Measurements from ENCODE around the gene DRD3.

DRD3 gene

DNA sequence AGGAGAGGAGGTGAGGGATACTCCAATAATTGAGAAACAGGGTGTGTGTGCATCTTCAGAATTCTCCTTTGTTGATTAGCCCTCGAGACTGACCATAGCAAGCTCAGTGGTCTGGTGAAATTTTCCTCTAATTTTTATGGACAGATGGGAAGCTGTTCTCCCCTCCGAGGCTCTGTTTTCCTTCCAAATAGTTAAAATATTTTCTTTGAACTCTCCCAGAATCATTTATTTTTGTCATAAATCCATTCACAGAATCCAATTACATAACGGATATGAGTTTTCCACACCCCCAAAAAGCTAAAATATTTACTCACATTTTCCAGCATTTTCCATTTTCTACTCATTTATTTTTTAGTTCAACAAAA, 85.9 kb downstream of the DRD3 start:
- TF ChIP-seq PAX5 (IDR thresholded peaks at IDR 0.05; ENCODE audit: insufficient read depth, low read length, severe bottlenecking) (no peak), TAF1 (IDR thresholded peaks at IDR 0.05; ENCODE audit: low read depth, low read length) (no peak), POLR2AphosphoS5 (IDR thresholded peaks at IDR 0.05; ENCODE audit: low read depth, low read length) (no peak), POU2F2 (IDR thresholded peaks at IDR 0.05; ENCODE audit: low read depth, low read length) (no peak), SPI1 (IDR thresholded peaks at IDR 0.05; ENCODE audit: low read depth, low read length) (no peak), POLR2A (IDR thresholded peaks at IDR 0.05; ENCODE audit: low read depth, low read length) (no peak)
- DNase-seq (ENCODE audit: insufficient read length, low spot score) (no peak), FAIRE-seq (no peak)

DNA sequence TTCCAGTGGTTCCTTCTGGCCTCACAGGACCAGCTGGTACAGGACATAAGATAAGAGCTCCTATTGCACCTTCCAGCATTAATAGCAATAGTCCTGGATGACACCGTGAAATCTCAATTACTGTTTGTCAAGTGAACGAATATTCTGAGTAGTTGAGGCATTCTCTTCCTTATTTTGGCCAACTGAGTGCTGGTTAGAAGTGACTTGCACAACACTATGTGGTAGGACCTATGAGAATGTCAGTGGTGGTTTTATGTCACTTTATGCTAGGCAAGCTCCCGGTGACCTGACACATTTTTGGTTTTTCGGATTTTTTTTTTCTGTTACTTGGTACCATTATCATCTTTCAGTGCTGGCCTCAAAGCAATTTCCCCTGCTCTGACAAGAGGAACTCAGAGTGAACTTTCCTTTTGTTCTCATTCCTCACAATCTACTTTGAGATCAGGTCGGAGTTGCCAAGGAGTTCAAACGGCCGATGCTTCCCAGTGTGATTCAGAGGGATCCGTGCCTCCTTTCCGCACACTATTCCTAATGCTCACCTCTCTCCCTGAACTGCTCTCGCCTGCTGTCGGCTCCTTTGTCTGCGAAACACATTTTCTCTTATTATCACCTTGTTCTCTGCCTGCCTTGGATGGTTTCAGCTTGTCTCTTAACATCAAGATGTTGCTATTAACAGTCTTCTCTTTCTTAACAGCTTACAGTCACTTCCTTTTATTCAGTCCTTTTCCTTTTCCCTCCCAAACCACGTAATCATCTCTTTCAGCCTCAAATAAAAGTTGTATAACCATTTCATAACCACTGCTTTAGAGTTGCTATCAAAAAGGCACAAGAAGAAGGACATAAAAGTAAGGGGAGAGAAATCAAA, 86.5 kb downstream of the DRD3 start:
- DNase-seq (ENCODE audit: insufficient read length, low spot score) (no peak), FAIRE-seq (no peak)
- TF ChIP-seq POLR2A (IDR thresholded peaks at IDR 0.05; ENCODE audit: low read depth, low read length) (no peak), PAX5 (IDR thresholded peaks at IDR 0.05; ENCODE audit: insufficient read depth, low read length, severe bottlenecking) (no peak), POU2F2 (IDR thresholded peaks at IDR 0.05; ENCODE audit: low read depth, low read length) (no peak), SPI1 (IDR thresholded peaks at IDR 0.05; ENCODE audit: low read depth, low read length) (no peak), TAF1 (IDR thresholded peaks at IDR 0.05; ENCODE audit: low read depth, low read length) (no peak), POLR2AphosphoS5 (IDR thresholded peaks at IDR 0.05; ENCODE audit: low read depth, low read length) (no peak)

DNA sequence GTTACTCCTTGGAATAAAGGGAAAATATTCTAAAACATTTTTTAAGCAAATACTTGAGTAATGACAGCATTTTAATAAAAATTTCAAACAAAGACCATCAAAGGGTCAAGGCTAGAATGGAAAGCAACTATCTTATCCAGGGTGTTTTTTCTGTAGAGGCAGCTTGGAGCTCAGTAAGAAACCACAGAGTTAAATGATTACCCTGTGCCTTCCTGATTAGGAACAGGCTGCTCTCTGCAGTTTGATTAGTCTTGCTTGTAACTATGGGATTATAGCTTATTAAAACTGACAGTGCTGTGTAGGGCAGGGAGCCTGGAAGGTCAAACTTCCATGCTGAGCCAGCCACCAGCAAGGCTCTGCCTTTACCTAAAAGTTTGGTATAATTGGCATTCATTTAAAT, 89.2 kb downstream of the DRD3 start:
- DNase-seq (ENCODE audit: insufficient read length, low spot score): no peak
- no peak for TF ChIP-seq PAX5 (IDR thresholded peaks at IDR 0.05; ENCODE audit: insufficient read depth, low read length, severe bottlenecking)
- TF ChIP-seq POU2F2 (IDR thresholded peaks at IDR 0.05; ENCODE audit: low read depth, low read length): no peak
- no peak for FAIRE-seq

DNA sequence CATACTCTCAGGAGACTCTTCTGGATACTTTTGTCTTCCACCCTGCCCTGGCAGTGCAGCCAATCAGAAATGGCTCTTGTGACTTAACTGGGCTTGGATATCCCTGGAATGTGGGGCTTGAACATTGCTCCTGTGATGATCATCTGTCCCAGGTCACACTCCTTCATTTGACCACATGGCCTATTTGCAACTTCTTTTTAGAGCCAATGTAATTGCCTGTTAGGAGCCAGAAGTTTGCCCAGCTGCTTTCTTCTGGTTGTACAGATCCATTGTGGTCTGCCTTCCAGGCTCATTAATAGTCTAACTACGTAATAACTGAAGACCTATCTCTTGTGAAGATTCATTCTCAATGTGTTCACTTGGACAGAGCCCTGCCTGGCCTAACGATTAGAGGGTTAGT, 92.5 kb downstream of the DRD3 start:
- FAIRE-seq: no peak
- no peak for TF ChIP-seq PAX5 (IDR thresholded peaks at IDR 0.05; ENCODE audit: insufficient read depth, low read length, severe bottlenecking)

DNA sequence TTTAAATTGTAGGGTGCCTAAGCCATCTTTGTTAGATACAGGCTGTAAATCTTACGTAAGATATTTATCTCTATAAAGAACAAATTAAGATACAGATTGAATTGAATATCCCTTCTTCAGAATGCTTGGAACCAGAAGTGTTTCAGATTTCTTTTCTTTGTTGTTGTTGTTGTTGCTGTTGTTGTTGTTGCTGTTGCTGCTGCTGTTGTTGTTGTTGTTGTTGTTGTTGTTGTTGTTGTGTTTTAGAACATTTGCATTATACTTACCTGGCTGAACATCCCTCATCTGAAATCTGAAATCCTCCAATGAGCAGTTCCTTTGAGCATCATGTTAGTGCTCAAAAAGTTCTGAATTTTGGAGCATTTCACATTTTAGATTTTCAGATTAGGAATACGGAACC, 95.7 kb downstream of the DRD3 start:
- FAIRE-seq (no peak), DNase-seq (ENCODE audit: insufficient read length, low spot score) (no peak)
- TF ChIP-seq POLR2AphosphoS5 (IDR thresholded peaks at IDR 0.05; ENCODE audit: low read depth, low read length) (no peak), SPI1 (IDR thresholded peaks at IDR 0.05; ENCODE audit: low read depth, low read length) (no peak), POU2F2 (IDR thresholded peaks at IDR 0.05; ENCODE audit: low read depth, low read length) (no peak), PAX5 (IDR thresholded peaks at IDR 0.05; ENCODE audit: insufficient read depth, low read length, severe bottlenecking) (no peak), TAF1 (IDR thresholded peaks at IDR 0.05; ENCODE audit: low read depth, low read length) (no peak), POLR2A (IDR thresholded peaks at IDR 0.05; ENCODE audit: low read depth, low read length) (no peak)

More for the DNA sequence above, 92.5 kb downstream of the DRD3 start:
- DNase-seq (ENCODE audit: insufficient read length, low spot score): no peak

DNA sequence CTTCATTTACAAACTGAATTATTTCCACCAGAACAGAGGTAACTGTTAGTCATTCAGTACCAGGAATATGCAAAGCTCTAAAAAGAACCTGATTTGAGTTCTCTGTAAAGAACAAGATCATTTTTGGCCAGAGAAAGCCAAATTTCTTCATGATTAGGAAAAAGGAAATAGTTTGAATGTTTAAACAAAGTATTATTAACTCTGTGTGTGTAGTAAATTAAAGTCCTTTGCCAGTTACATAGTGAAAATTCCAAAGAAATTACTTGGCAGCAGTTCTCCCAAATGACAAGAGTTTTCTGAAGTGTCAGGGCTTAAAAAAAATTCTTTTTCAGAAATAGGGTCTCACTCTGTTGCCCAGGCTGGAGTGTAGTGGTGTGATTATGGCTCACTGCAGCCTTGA, 97.8 kb downstream of the DRD3 start:
- DNase-seq (ENCODE audit: insufficient read length, low spot score): no peak
- FAIRE-seq: no peak

DNA sequence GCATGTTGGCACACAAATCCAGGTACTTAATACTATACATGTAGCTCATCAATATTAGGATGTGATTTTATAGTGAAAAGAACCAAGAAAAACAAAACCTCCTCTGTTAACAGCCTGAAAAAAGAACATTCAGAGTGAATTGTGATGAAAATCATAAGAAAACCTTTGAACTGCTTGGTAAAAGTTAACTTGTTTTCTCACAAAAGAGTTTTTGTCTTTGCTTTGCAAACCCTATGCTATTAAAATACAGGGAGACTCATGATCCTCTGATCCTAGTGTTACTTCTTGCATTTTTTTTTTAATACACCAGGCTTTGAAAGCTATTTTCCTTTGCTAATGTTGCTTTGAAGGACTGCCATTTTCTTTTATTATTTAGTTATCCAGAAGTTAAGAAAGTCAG, 98.7 kb downstream of the DRD3 start:
- FAIRE-seq (no peak), DNase-seq (ENCODE audit: insufficient read length, low spot score) (no peak)
- TF ChIP-seq POLR2AphosphoS5 (IDR thresholded peaks at IDR 0.05; ENCODE audit: low read depth, low read length): no peak
- TF ChIP-seq SPI1 (IDR thresholded peaks at IDR 0.05; ENCODE audit: low read depth, low read length): no peak
- TF ChIP-seq PAX5 (IDR thresholded peaks at IDR 0.05; ENCODE audit: insufficient read depth, low read length, severe bottlenecking): no peak
- no peak for TF ChIP-seq POU2F2 (IDR thresholded peaks at IDR 0.05; ENCODE audit: low read depth, low read length)
- no peak for TF ChIP-seq POLR2A (IDR thresholded peaks at IDR 0.05; ENCODE audit: low read depth, low read length)
- no peak for TF ChIP-seq TAF1 (IDR thresholded peaks at IDR 0.05; ENCODE audit: low read depth, low read length)

More for the DNA sequence above, 97.8 kb downstream of the DRD3 start:
- no peak for TF ChIP-seq PAX5 (IDR thresholded peaks at IDR 0.05; ENCODE audit: insufficient read depth, low read length, severe bottlenecking)
- TF ChIP-seq POU2F2 (IDR thresholded peaks at IDR 0.05; ENCODE audit: low read depth, low read length): no peak
- TF ChIP-seq POLR2AphosphoS5 (IDR thresholded peaks at IDR 0.05; ENCODE audit: low read depth, low read length): no peak
- TF ChIP-seq TAF1 (IDR thresholded peaks at IDR 0.05; ENCODE audit: low read depth, low read length): no peak
- no peak for TF ChIP-seq SPI1 (IDR thresholded peaks at IDR 0.05; ENCODE audit: low read depth, low read length)
- TF ChIP-seq POLR2A (IDR thresholded peaks at IDR 0.05; ENCODE audit: low read depth, low read length): no peak

DNA sequence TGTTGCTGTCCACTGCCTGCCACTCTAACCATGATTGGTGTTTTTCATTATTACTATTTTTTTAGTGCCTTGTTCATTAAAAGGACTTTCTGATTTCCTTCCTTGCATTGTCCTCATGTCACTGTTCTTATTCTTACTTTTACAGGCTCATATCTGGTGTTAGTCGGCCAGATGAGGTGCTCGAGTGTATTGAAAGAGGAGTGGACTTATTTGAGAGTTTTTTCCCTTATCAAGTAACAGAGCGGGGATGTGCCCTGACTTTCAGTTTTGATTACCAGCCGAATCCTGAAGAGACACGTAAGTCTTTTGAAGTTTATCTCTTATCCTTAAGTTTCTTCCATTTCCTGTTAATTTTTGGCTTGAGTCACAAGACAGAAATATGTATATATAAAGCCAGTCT, 99.1 kb downstream of the DRD3 start:
- FAIRE-seq (no peak), DNase-seq (ENCODE audit: insufficient read length, low spot score) (no peak)
- no peak for TF ChIP-seq POU2F2 (IDR thresholded peaks at IDR 0.05; ENCODE audit: low read depth, low read length)

DNA sequence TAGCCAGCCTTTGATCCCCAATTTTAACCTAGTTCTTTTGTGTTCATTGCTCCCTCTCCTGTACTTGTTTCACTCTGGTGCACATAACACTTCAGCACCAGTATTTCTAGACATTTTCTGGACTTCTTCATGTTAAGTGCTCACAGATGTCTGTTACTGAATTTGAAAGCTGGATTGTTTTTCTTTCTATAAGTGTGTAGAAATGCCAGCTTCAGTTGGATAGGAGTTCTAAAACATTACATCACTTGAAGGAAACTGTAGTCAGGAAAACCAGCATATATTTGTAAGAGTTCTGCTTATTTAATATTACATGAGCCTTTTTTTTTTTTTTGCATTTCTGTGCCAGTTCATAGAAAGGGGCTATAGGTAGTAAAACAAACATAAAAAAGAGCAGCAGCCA, 100.7 kb downstream of the DRD3 start:
- DNase-seq (ENCODE audit: insufficient read length, low spot score): no peak
- TF ChIP-seq TAF1 (IDR thresholded peaks at IDR 0.05; ENCODE audit: low read depth, low read length) (no peak), PAX5 (IDR thresholded peaks at IDR 0.05; ENCODE audit: insufficient read depth, low read length, severe bottlenecking) (no peak), SPI1 (IDR thresholded peaks at IDR 0.05; ENCODE audit: low read depth, low read length) (no peak), POU2F2 (IDR thresholded peaks at IDR 0.05; ENCODE audit: low read depth, low read length) (no peak), POLR2A (IDR thresholded peaks at IDR 0.05; ENCODE audit: low read depth, low read length) (no peak), POLR2AphosphoS5 (IDR thresholded peaks at IDR 0.05; ENCODE audit: low read depth, low read length) (no peak)
- no peak for FAIRE-seq
